GM23338 (cell line): Measurements from ENCODE around the gene MBTPS2. TPM values are rescaled to one million over a fixed set of nuclear protein-coding genes. Genes with fewer than 3 reads are reported as not detected.

Experiments used
- ATAC-seq: fragments of 200-7000 bp; cut with Tn5 transposase; 3 replicates; pipeline ENCODE4 v1.9.1; 2020
- DNase-seq: peaks from one replicate; pipeline ENCODE4 v3.0.0-alpha.2; 2015; ENCODE audit warnings: low spot score
- H2AFZ ChIP-seq: fragments of 200-600 bp; sonication (generic); 2 replicates; pipeline ENCODE4 v1.8.0; 2016; ENCODE audit warnings: antibody characterized with exemption, mild to moderate bottlenecking, moderate library complexity
- H3F3A ChIP-seq: fragments of 200-600 bp; sonication (generic); replicated peaks from 2 replicates; pipeline ENCODE4 v1.8.0; 2017; ENCODE audit warnings: antibody characterized with exemption, mixed run types, low read depth
- H3K27ac ChIP-seq: fragments of 200-600 bp; sonication (generic); 2 replicates; pipeline ENCODE4 v1.6.1; 2016; ENCODE audit warnings: low read depth
- H3K27me3 ChIP-seq: fragments of 200-600 bp; sonication (generic); 2 replicates; pipeline ENCODE4 v1.8.0; 2016; ENCODE audit warnings: mild to moderate bottlenecking, mixed run types, moderate library complexity; ENCODE audit not compliant: insufficient read depth
- H3K36me3 ChIP-seq: fragments of 200-600 bp; sonication (generic); 2 replicates; pipeline ENCODE4 v1.8.0; 2016; ENCODE audit warnings: mild to moderate bottlenecking; ENCODE audit not compliant: insufficient read depth
- H3K4me1 ChIP-seq: fragments of 200-600 bp; sonication (generic); 2 replicates; pipeline ENCODE4 v1.8.0; 2016; ENCODE audit warnings: mild to moderate bottlenecking, moderate library complexity; ENCODE audit not compliant: insufficient read depth
- H3K4me2 ChIP-seq: fragments of 200-600 bp; sonication (generic); 2 replicates; pipeline ENCODE4 v1.7.1; 2017; ENCODE audit warnings: mixed run types
- H3K4me3 ChIP-seq: fragments of 200-600 bp; sonication (generic); 2 replicates; pipeline ENCODE4 v1.6.1; 2016; ENCODE audit warnings: mixed run types
- H3K79me2 ChIP-seq: fragments of 200-600 bp; sonication (generic); replicated peaks from 2 replicates; pipeline ENCODE4 v1.8.0; 2017; ENCODE audit warnings: mild to moderate bottlenecking; ENCODE audit not compliant: insufficient read depth
- H3K9me2 ChIP-seq: fragments of 200-600 bp; sonication (generic); 2 replicates; pipeline ENCODE4 v1.8.0; 2017; ENCODE audit not compliant: insufficient read depth
- H4K20me1 ChIP-seq: fragments of 200-600 bp; sonication (generic); replicated peaks from 2 replicates; pipeline ENCODE4 v1.8.0; 2017; ENCODE audit warnings: mild to moderate bottlenecking; ENCODE audit not compliant: insufficient read depth
- H3K27ac Mint-ChIP-seq: 2 replicates; pipeline ENCODE4 v1.8.0; 2020; ENCODE audit warnings: inconsistent platforms, mild to moderate bottlenecking, moderate library complexity, mixed read lengths
- H3K27me3 Mint-ChIP-seq: 3 replicates; pipeline ENCODE4 v1.8.0; 2022; ENCODE audit warnings: low read depth, mild to moderate bottlenecking, moderate library complexity, mixed read lengths, inconsistent platforms; ENCODE audit not compliant: insufficient read depth, poor library complexity
- H3K36me3 Mint-ChIP-seq: 3 replicates; pipeline ENCODE4 v1.8.0; 2021; ENCODE audit warnings: low read depth, mild to moderate bottlenecking, inconsistent platforms, moderate library complexity, mixed read lengths
- H3K4me1 Mint-ChIP-seq: 3 replicates; pipeline ENCODE4 v1.8.0; 2020; ENCODE audit warnings: mild to moderate bottlenecking, inconsistent platforms, mixed read lengths
- H3K4me3 Mint-ChIP-seq: 3 replicates; pipeline ENCODE4 v1.8.0; 2021; ENCODE audit warnings: moderate library complexity, mild to moderate bottlenecking, inconsistent platforms, mixed read lengths
- H3K9me3 Mint-ChIP-seq: 3 replicates; pipeline ENCODE4 v1.8.0; 2020; ENCODE audit warnings: moderate library complexity, mild to moderate bottlenecking, inconsistent platforms, mixed read lengths
- CREB1 ChIP-seq: fragments of 250-450 bp; sonication (Bioruptor Pico); IDR thresholded peaks from 2 replicates; pipeline ENCODE4 v1.5.0; 2020; ENCODE audit warnings: low read depth, mild to moderate bottlenecking, moderate library complexity
- ETS1 ChIP-seq: IDR thresholded peaks from 2 replicates; pipeline ENCODE4 v1.6.1; 2016; ENCODE audit warnings: antibody characterized with exemption
- EZH2phosphoT487 ChIP-seq: fragments of 200-600 bp; sonication (generic); IDR thresholded peaks from one replicate; pipeline ENCODE4 v1.8.1; 2018; ENCODE audit warnings: antibody characterized with exemption; ENCODE audit not compliant: unreplicated experiment
- POLR2AphosphoS5 ChIP-seq: IDR thresholded peaks from 2 replicates; pipeline ENCODE4 v1.6.1; 2016; ENCODE audit warnings: antibody characterized with exemption, low read depth
- STAT1 ChIP-seq: IDR thresholded peaks from one replicate; pipeline ENCODE4 v1.6.1; 2016; ENCODE audit warnings: antibody characterized with exemption; ENCODE audit not compliant: unreplicated experiment
- ZNF114 ChIP-seq: fragments of 250-450 bp; sonication (Bioruptor Pico); IDR thresholded peaks from 2 replicates; pipeline ENCODE4 v1.5.0; 2020; ENCODE audit warnings: mild to moderate bottlenecking, moderate library complexity
- polyA plus RNA-seq: library from polyadenylated mRNA; unstranded; fragments of >200 nt; fragmentation: Nextera tagmentation; extraction: Ambion mirVana; gene quantifications from 2 replicates; pipeline ENCODE4 v1.2.1, GENCODE V29; 2016
- total RNA-seq: library from RNA; depleted of rRNA; stranded (reverse); fragments of >200 nt; shearing (Covaris generic); gene quantifications from 2 replicates; pipeline ENCODE4 v1.2.3, GENCODE V29; 2014
- TF ChIP-seq, protein P1 (sequence below): fragments of 250-450 bp; sonication (Bioruptor Pico); IDR thresholded peaks from 2 replicates; pipeline ENCODE4 v1.5.0; 2020; ENCODE audit warnings: mild to moderate bottlenecking, moderate library complexity
- TF ChIP-seq, protein P2 (sequence below), 2 experiments: fragments of 200-600 bp in 1 of 2; sonication (generic) in 1 of 2; conservative IDR thresholded peaks; 2 replicates each; pipeline versions ENCODE4 v1.5.1 to v1.6.1; 2016 to 2017; ENCODE audit warnings: antibody characterized with exemption in 2 of 2, low read depth in 2 of 2, mild to moderate bottlenecking in 2 of 2, moderate library complexity in 1 of 2

MBTPS2 gene
- total and polyA plus RNA-seq, 2 experiments from 2014 or later: 3.2 to 7.8 TPM

DNA sequence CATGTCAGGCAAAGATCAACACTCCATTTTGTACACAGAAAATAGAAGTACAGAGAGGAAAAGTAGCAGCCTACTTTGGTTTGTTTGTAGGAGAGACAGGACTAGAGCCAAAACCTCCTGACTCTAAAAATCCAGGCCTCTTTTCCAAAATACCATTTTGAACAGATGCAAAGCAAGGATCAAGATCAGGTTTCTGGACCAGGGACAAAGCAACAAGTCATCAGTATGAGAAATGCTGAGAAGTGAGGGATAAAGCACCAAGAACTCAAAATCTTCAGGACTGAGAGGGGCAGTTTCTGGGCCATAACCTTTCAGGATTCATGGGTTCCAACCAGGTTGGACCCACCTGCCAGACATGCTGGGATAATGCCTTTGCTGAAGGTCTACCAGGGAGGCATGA is 36.6 kb upstream of the MBTPS2 start:
- no peak overlapping the region for H3K4me2 ChIP-seq
- no peaks in the 10 kb centered on the region for H3K4me1 ChIP-seq
- TF ChIP-seq CREB1 (CRISPR knock-in tag): no peak
- TF ChIP-seq STAT1: no peak
- no peak for TF ChIP-seq ETS1
- TF ChIP-seq, protein P1, sequence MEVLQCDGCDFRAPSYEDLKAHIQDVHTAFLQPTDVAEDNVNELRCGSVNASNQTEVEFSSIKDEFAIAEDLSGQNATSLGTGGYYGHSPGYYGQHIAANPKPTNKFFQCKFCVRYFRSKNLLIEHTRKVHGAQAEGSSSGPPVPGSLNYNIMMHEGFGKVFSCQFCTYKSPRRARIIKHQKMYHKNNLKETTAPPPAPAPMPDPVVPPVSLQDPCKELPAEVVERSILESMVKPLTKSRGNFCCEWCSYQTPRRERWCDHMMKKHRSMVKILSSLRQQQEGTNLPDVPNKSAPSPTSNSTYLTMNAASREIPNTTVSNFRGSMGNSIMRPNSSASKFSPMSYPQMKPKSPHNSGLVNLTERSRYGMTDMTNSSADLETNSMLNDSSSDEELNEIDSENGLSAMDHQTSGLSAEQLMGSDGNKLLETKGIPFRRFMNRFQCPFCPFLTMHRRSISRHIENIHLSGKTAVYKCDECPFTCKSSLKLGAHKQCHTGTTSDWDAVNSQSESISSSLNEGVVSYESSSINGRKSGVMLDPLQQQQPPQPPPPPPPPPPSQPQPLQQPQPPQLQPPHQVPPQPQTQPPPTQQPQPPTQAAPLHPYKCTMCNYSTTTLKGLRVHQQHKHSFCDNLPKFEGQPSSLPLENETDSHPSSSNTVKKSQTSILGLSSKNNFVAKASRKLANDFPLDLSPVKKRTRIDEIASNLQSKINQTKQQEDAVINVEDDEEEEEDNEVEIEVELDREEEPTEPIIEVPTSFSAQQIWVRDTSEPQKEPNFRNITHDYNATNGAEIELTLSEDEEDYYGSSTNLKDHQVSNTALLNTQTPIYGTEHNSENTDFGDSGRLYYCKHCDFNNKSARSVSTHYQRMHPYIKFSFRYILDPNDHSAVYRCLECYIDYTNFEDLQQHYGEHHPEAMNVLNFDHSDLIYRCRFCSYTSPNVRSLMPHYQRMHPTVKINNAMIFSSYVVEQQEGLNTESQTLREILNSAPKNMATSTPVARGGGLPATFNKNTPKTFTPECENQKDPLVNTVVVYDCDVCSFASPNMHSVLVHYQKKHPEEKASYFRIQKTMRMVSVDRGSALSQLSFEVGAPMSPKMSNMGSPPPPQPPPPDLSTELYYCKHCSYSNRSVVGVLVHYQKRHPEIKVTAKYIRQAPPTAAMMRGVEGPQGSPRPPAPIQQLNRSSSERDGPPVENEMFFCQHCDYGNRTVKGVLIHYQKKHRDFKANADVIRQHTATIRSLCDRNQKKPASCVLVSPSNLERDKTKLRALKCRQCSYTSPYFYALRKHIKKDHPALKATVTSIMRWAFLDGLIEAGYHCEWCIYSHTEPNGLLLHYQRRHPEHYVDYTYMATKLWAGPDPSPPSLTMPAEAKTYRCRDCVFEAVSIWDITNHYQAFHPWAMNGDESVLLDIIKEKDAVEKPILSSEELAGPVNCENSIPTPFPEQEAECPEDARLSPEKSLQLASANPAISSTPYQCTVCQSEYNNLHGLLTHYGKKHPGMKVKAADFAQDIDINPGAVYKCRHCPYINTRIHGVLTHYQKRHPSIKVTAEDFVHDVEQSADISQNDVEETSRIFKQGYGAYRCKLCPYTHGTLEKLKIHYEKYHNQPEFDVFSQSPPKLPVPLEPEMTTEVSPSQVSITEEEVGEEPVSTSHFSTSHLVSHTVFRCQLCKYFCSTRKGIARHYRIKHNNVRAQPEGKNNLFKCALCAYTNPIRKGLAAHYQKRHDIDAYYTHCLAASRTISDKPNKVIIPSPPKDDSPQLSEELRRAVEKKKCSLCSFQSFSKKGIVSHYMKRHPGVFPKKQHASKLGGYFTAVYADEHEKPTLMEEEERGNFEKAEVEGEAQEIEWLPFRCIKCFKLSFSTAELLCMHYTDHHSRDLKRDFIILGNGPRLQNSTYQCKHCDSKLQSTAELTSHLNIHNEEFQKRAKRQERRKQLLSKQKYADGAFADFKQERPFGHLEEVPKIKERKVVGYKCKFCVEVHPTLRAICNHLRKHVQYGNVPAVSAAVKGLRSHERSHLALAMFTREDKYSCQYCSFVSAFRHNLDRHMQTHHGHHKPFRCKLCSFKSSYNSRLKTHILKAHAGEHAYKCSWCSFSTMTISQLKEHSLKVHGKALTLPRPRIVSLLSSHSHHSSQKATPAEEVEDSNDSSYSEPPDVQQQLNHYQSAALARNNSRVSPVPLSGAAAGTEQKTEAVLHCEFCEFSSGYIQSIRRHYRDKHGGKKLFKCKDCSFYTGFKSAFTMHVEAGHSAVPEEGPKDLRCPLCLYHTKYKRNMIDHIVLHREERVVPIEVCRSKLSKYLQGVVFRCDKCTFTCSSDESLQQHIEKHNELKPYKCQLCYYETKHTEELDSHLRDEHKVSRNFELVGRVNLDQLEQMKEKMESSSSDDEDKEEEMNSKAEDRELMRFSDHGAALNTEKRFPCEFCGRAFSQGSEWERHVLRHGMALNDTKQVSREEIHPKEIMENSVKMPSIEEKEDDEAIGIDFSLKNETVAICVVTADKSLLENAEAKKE (CRISPR knock-in tag): no peak
- TF ChIP-seq POLR2AphosphoS5: no peak
- no peak for TF ChIP-seq ZNF114 (CRISPR knock-in tag)
- TF ChIP-seq, protein P2, sequence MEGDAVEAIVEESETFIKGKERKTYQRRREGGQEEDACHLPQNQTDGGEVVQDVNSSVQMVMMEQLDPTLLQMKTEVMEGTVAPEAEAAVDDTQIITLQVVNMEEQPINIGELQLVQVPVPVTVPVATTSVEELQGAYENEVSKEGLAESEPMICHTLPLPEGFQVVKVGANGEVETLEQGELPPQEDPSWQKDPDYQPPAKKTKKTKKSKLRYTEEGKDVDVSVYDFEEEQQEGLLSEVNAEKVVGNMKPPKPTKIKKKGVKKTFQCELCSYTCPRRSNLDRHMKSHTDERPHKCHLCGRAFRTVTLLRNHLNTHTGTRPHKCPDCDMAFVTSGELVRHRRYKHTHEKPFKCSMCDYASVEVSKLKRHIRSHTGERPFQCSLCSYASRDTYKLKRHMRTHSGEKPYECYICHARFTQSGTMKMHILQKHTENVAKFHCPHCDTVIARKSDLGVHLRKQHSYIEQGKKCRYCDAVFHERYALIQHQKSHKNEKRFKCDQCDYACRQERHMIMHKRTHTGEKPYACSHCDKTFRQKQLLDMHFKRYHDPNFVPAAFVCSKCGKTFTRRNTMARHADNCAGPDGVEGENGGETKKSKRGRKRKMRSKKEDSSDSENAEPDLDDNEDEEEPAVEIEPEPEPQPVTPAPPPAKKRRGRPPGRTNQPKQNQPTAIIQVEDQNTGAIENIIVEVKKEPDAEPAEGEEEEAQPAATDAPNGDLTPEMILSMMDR (conservative IDR thresholded peaks at IDR 0.05; ENCODE audit: low read depth in 2 of 2): no peak
- TF ChIP-seq EZH2phosphoT487: no peak
- Mint-ChIP-seq H3K9me3 (no peaks in the 10 kb centered on the region), H3K27ac (no peak overlapping the region), H3K36me3 (no peaks in the 10 kb centered on the region), H3K4me1 (no peaks in the 10 kb centered on the region; the same call in 2 of the 3 replicates), H3K27me3 (peaks cover 1% of the 10 kb centered on the region), H3K4me3 (no peak overlapping the region)
- H4K20me1 ChIP-seq: no peaks in the 10 kb centered on the region
- H3K36me3 ChIP-seq: no peaks in the 10 kb centered on the region
- no peaks in the 10 kb centered on the region for H3F3A ChIP-seq
- no peaks in the 10 kb centered on the region for H3K27me3 ChIP-seq
- DNase-seq (no peak), ATAC-seq (no peak)
- no peaks in the 10 kb centered on the region for H3K9me2 ChIP-seq
- H3K79me2 ChIP-seq: no peaks in the 10 kb centered on the region
- no peak overlapping the region for H3K4me3 ChIP-seq
- H2AFZ ChIP-seq: no peak overlapping the region
- H3K27ac ChIP-seq: no peak overlapping the region
